GM08714 (cell line): Measurements from ENCODE around the gene TMEM129.

Source experiments
- H3K4me3 ChIP-seq: fragments of 200-500 bp; sonication (Bioruptor generic); 2 replicates; pipeline ENCODE4 v1.5.1; 2014; ENCODE audit warnings: mild to moderate bottlenecking, low read length, inconsistent platforms
- ZNF274 ChIP-seq: IDR thresholded peaks from 2 replicates; pipeline ENCODE4 v1.6.1; 2012; ENCODE audit warnings: mild to moderate bottlenecking, low read depth, low read length

TMEM129 gene

GRCh38 chr4:1743551-1743950 lies 22.4 kb upstream of the TMEM129 start:
- no peak overlapping the region for H3K4me3 ChIP-seq
- no peak for TF ChIP-seq ZNF274

GRCh38 chr4:1741208-1741607 lies 20.1 kb upstream of the TMEM129 start:
- TF ChIP-seq ZNF274 = no peak
- H3K4me3 ChIP-seq = no peak overlapping the region

GRCh38 chr4:1740021-1740545 lies 19.0 kb upstream of the TMEM129 start:
- no peak for TF ChIP-seq ZNF274

GRCh38 chr4:1739358-1739757 lies 18.2 kb upstream of the TMEM129 start:
- TF ChIP-seq ZNF274 = no peak
- no peak overlapping the region for H3K4me3 ChIP-seq

More at GRCh38 chr4:1740021-1740545, 19.0 kb upstream of the TMEM129 start:
- H3K4me3 ChIP-seq = no peak overlapping the region

GRCh38 chr4:1738410-1738809 lies 17.3 kb upstream of the TMEM129 start:
- no peak for TF ChIP-seq ZNF274
- no peak overlapping the region for H3K4me3 ChIP-seq

GRCh38 chr4:1737666-1738065 lies 16.5 kb upstream of the TMEM129 start:
- H3K4me3 ChIP-seq = no peak overlapping the region
- no peak for TF ChIP-seq ZNF274

GRCh38 chr4:1736812-1737211 lies 15.7 kb upstream of the TMEM129 start:
- TF ChIP-seq ZNF274 = no peak

GRCh38 chr4:1735215-1735614 lies 14.1 kb upstream of the TMEM129 start:
- no peak overlapping the region for H3K4me3 ChIP-seq
- no peak for TF ChIP-seq ZNF274

More at GRCh38 chr4:1736812-1737211, 15.7 kb upstream of the TMEM129 start:
- H3K4me3 ChIP-seq = no peak overlapping the region

- TF ChIP-seq ZNF274 = no peak
- no peak overlapping the region for H3K4me3 ChIP-seq
These were observed 11.8 kb upstream of the TMEM129 start for GRCh38 chr4:1732911-1733310.

- no peak for TF ChIP-seq ZNF274
- H3K4me3 ChIP-seq = no peak overlapping the region
These were observed 10.1 kb upstream of the TMEM129 start for GRCh38 chr4:1731180-1731579.

- no peak overlapping the region for H3K4me3 ChIP-seq
- no peak for TF ChIP-seq ZNF274
These were observed 9.5 kb upstream of the TMEM129 start for GRCh38 chr4:1730532-1731135.

- no peak overlapping the region for H3K4me3 ChIP-seq
- TF ChIP-seq ZNF274 = no peak
These were observed 7.2 kb upstream of the TMEM129 start for GRCh38 chr4:1728061-1728980.

- H3K4me3 ChIP-seq = no peak overlapping the region
- TF ChIP-seq ZNF274 = no peak
These were observed 6.3 kb upstream of the TMEM129 start for GRCh38 chr4:1727117-1728031.
